H9 (cell line): ENCODE data around the gene YJU2. TPM values are rescaled to one million over a fixed set of nuclear protein-coding genes. Genes with fewer than 3 reads are reported as not detected.

Experiments used
- DNase-seq: peaks from one replicate; pipeline ENCODE4 v3.0.0-alpha.2; 2017
- H2AFZ ChIP-seq: one replicate; pipeline ENCODE4 v1.6.1; 2013; ENCODE audit warnings: mild to moderate bottlenecking, low read length, control low read depth, moderate library complexity
- H2AK5ac ChIP-seq: 2 replicates; pipeline ENCODE4 v1.6.1; 2013; ENCODE audit warnings: low read length, control low read depth, mixed read lengths; ENCODE audit not compliant: insufficient read length
- H2BK120ac ChIP-seq: one replicate; pipeline ENCODE4 v1.6.1; 2013; ENCODE audit warnings: low read depth, mild to moderate bottlenecking, low read length, control low read depth, inconsistent platforms; ENCODE audit not compliant: poor library complexity, severe bottlenecking
- H2BK12ac ChIP-seq: 2 replicates; pipeline ENCODE4 v1.6.1; 2013; ENCODE audit warnings: low read length, control low read depth, mixed read lengths, low read depth; ENCODE audit not compliant: insufficient read length
- H2BK15ac ChIP-seq: 2 replicates; pipeline ENCODE4 v1.6.1; 2013; ENCODE audit warnings: low read depth, low read length, control low read depth
- H2BK20ac ChIP-seq: one replicate; pipeline ENCODE4 v1.6.1; 2013; ENCODE audit warnings: low read depth, mild to moderate bottlenecking, low read length, control low read depth, inconsistent platforms; ENCODE audit not compliant: poor library complexity, severe bottlenecking
- H2BK5ac ChIP-seq: 2 replicates; pipeline ENCODE4 v1.6.1; 2013; ENCODE audit warnings: low read length, control low read depth, mixed read lengths; ENCODE audit not compliant: insufficient read length
- H3K14ac ChIP-seq: 2 replicates; pipeline ENCODE4 v1.6.1; 2013; ENCODE audit warnings: low read length, control low read depth; ENCODE audit not compliant: insufficient read depth
- H3K18ac ChIP-seq: 2 replicates; pipeline ENCODE4 v1.6.1; 2013; ENCODE audit warnings: low read depth, mild to moderate bottlenecking, mixed read lengths, low read length, control low read depth; ENCODE audit not compliant: insufficient read length
- H3K23ac ChIP-seq: 2 replicates; pipeline ENCODE4 v1.6.1; 2013; ENCODE audit warnings: low read length, control low read depth, mixed read lengths, low read depth; ENCODE audit not compliant: insufficient read length
- H3K23me2 ChIP-seq: 2 replicates; pipeline ENCODE4 v1.6.1; 2013; ENCODE audit warnings: low read depth, mild to moderate bottlenecking, mixed read lengths, low read length, control low read depth; ENCODE audit not compliant: insufficient read length, poor library complexity, severe bottlenecking
- H3K27ac ChIP-seq: 2 replicates; pipeline ENCODE4 v1.5.1; 2013; ENCODE audit warnings: low read length, control low read depth, mixed read lengths, low read depth; ENCODE audit not compliant: insufficient read length
- H3K27me3 ChIP-seq: 2 replicates; pipeline ENCODE4 v1.6.1; 2013; ENCODE audit warnings: low read length, control low read depth, inconsistent platforms; ENCODE audit not compliant: insufficient read depth
- H3K4ac ChIP-seq: 2 replicates; pipeline ENCODE4 v1.6.1; 2013; ENCODE audit warnings: low read depth, mild to moderate bottlenecking, control low read depth, inconsistent platforms, low read length, moderate library complexity
- H3K4me1 ChIP-seq: 2 replicates; pipeline ENCODE4 v1.6.1; 2013; ENCODE audit warnings: low read length, control low read depth, inconsistent platforms; ENCODE audit not compliant: insufficient read depth
- H3K4me2 ChIP-seq: 2 replicates; pipeline ENCODE4 v1.6.1; 2013; ENCODE audit warnings: low read length, control low read depth, mixed read lengths; ENCODE audit not compliant: insufficient read length, insufficient read depth
- H3K56ac ChIP-seq: 2 replicates; pipeline ENCODE4 v1.6.1; 2013; ENCODE audit warnings: low read depth, mild to moderate bottlenecking, mixed read lengths, low read length, control low read depth; ENCODE audit not compliant: insufficient read length
- H3K79me1 ChIP-seq: 2 replicates; pipeline ENCODE4 v1.6.1; 2013; ENCODE audit warnings: low read depth, mild to moderate bottlenecking, moderate library complexity, low read length, control low read depth, inconsistent platforms; ENCODE audit not compliant: insufficient read depth, poor library complexity, severe bottlenecking
- H3K79me2 ChIP-seq: 2 replicates; pipeline ENCODE4 v1.6.1; 2013; ENCODE audit warnings: low read length, control low read depth, inconsistent platforms; ENCODE audit not compliant: insufficient read depth
- H3K9ac ChIP-seq: 2 replicates; pipeline ENCODE4 v1.6.1; 2013; ENCODE audit warnings: low read length, control low read depth, mixed read lengths; ENCODE audit not compliant: insufficient read length; ENCODE audit errors: extremely low read depth
- H3K9me3 ChIP-seq: one replicate; pipeline ENCODE4 v1.6.1; 2013; ENCODE audit warnings: low read depth, low read length, inconsistent platforms; ENCODE audit not compliant: control insufficient read depth
- H3T11ph ChIP-seq: one replicate; pipeline ENCODE4 v1.6.1; 2013; ENCODE audit warnings: mild to moderate bottlenecking, low read length, control low read depth, inconsistent platforms
- H4K20me1 ChIP-seq: one replicate; pipeline ENCODE4 v1.6.1; 2013; ENCODE audit not compliant: control insufficient read depth, insufficient read length, insufficient read depth
- H4K5ac ChIP-seq: 2 replicates; pipeline ENCODE4 v1.6.1; 2013; ENCODE audit warnings: low read depth, mild to moderate bottlenecking, mixed read lengths, low read length, control low read depth; ENCODE audit not compliant: insufficient read length
- H4K8ac ChIP-seq: replicated peaks from 2 replicates; pipeline ENCODE4 v1.6.1; 2013; ENCODE audit warnings: low read length, control low read depth, mixed read lengths, low read depth; ENCODE audit not compliant: insufficient read length
- H4K91ac ChIP-seq: 2 replicates; pipeline ENCODE4 v1.6.1; 2013; ENCODE audit warnings: low read depth, mild to moderate bottlenecking, moderate library complexity, mixed read lengths, low read length, control low read depth; ENCODE audit not compliant: insufficient read length
- H3K27ac Mint-ChIP-seq, 3 experiments: 2 replicates in 2 of 3; 3 replicates in 1 of 3; pipeline ENCODE4 v1.8.0; 2020 to 2021; ENCODE audit warnings: mixed read lengths in 3 of 3, mild to moderate bottlenecking in 1 of 3, moderate library complexity in 1 of 3
- H3K27me3 Mint-ChIP-seq: 2 replicates; pipeline ENCODE4 v1.8.0; 2021; ENCODE audit warnings: low read depth, mild to moderate bottlenecking, moderate library complexity, mixed read lengths
- H3K36me3 Mint-ChIP-seq, 3 experiments: 2 replicates in 2 of 3; 3 replicates in 1 of 3; pipeline ENCODE4 v1.8.0; 2020 to 2021; ENCODE audit warnings: low read depth in 3 of 3, mixed read lengths in 3 of 3; ENCODE audit not compliant: insufficient read depth in 1 of 3
- H3K4me1 Mint-ChIP-seq, 2 experiments: 2 replicates each; pipeline ENCODE4 v1.8.0; 2020; ENCODE audit warnings: mixed read lengths in 2 of 2
- H3K4me3 Mint-ChIP-seq, 2 experiments: 2 replicates in 1 of 2; 3 replicates in 1 of 2; pipeline ENCODE4 v1.8.0; 2020 to 2021; ENCODE audit warnings: mild to moderate bottlenecking in 2 of 2, mixed read lengths in 2 of 2, moderate library complexity in 1 of 2
- H3K9me3 Mint-ChIP-seq, 2 experiments: 2 replicates in 1 of 2; 3 replicates in 1 of 2; pipeline ENCODE4 v1.8.0; 2020; ENCODE audit warnings: mild to moderate bottlenecking in 2 of 2, mixed read lengths in 2 of 2, moderate library complexity in 1 of 2
- WGBS: extraction: QIAGEN DNeasy Blood & Tissue Kit; methylation state at CpG from one replicate; pipeline ENCODE4 v1.1.7; 2013; ENCODE audit warnings: missing lambda C conversion rate, low lambda C conversion rate, mixed read lengths; ENCODE audit not compliant: insufficient read length; ENCODE audit errors: extremely low coverage; 5-methylcytosine and 5-hydroxymethylcytosine counted together
- total RNA-seq: library from RNA; stranded (reverse); gene quantifications from 2 replicates; pipeline ENCODE4 v1.2.1, GENCODE V29; 2021
- TF ChIP-seq, protein P1 (sequence below): fragments of 200-600 bp; sonication (generic); conservative IDR thresholded peaks from 3 replicates; pipeline ENCODE4 v1.8.0; 2021; ENCODE audit warnings: antibody characterized with exemption, mild to moderate bottlenecking

The YJU2 gene
- total RNA-seq, 1 experiment from 2014 or later, result 31.0 TPM

DNA sequence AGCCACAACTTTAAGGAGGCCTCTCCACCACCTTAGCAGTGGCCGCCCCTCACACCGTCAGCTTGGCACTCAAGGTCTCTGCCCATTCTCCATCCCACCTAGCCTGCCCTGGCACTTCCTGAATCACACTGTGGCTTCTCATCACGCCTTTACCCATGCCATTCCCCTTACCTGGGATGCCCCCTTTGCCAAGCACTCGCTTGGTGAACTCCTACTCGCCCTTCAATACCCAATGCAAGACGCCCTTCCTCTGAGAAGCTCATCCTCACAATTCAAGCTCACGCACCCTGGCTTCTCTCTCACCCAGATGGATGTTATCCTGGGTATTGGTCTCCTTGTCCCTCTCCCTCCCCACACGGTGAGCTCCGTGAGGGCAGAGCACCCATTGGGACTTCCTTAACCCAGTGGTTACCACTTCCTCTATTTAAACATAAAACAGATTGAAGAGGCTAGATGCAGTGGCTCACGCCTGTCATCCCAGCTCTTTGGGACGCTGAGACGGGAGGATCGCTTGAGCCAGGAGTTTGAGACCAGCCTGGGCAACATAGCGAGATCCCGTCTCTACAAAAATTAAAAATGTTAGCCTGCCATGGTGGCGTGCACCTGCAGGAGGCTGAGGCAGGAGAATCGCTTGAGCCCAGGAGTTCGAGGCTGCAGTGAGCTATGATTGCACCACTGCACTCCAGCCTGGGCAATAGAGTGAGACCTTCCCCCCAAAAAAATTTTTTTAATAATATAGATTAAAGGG lies 19.5 kb downstream of the YJU2 start:
- Histone ChIP-seq H3K79me2 (no peaks in the 10 kb centered on the region), H3K14ac (no peak overlapping the region), H3K23ac (no peak overlapping the region), H4K8ac (no peak overlapping the region), H4K20me1 (no peaks in the 10 kb centered on the region), H2AK5ac (no peak overlapping the region), H2BK20ac (no peak overlapping the region), H3K79me1 (no peaks in the 10 kb centered on the region), H3K27ac (no peak overlapping the region), H3K4me1 (no peaks in the 10 kb centered on the region), H2BK5ac (no peak overlapping the region), H2BK15ac (no peak overlapping the region), H3T11ph (no peak overlapping the region), H3K18ac (no peak overlapping the region), H4K5ac (no peak overlapping the region), H3K9ac (no peak overlapping the region), H3K4me2 (no peak overlapping the region), H2AFZ (no peak overlapping the region), H4K91ac (no peak overlapping the region), H2BK120ac (no peak overlapping the region), H3K27me3 (no peaks in the 10 kb centered on the region), H3K9me3 (no peaks in the 10 kb centered on the region), H2BK12ac (no peak overlapping the region), H3K4ac (no peak overlapping the region), H3K23me2 (no peaks in the 10 kb centered on the region), H3K56ac (no peak overlapping the region)
- H3K36me3 Mint-ChIP-seq, result peaks cover 8 to 53% (median 28%) of the 10 kb centered on the region in 3 experiments; a peak in 6 of 7 replicates
- H3K9me3 Mint-ChIP-seq, result no peaks in the 10 kb centered on the region
- no peak for DNase-seq
- H3K4me1 Mint-ChIP-seq, result peaks cover 2 to 5% of the 10 kb centered on the region in 2 experiments; a peak in 3 of 4 replicates
- H3K27me3 Mint-ChIP-seq, result no peaks in the 10 kb centered on the region
- WGBS, result no CpG with 5 or more reads among the region's 18 CpGs
- no peak overlapping the region; a peak in 1 of 5 replicates for H3K4me3 Mint-ChIP-seq
- TF ChIP-seq, protein P1, sequence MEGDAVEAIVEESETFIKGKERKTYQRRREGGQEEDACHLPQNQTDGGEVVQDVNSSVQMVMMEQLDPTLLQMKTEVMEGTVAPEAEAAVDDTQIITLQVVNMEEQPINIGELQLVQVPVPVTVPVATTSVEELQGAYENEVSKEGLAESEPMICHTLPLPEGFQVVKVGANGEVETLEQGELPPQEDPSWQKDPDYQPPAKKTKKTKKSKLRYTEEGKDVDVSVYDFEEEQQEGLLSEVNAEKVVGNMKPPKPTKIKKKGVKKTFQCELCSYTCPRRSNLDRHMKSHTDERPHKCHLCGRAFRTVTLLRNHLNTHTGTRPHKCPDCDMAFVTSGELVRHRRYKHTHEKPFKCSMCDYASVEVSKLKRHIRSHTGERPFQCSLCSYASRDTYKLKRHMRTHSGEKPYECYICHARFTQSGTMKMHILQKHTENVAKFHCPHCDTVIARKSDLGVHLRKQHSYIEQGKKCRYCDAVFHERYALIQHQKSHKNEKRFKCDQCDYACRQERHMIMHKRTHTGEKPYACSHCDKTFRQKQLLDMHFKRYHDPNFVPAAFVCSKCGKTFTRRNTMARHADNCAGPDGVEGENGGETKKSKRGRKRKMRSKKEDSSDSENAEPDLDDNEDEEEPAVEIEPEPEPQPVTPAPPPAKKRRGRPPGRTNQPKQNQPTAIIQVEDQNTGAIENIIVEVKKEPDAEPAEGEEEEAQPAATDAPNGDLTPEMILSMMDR, result no peak
- H3K27ac Mint-ChIP-seq, result no peak overlapping the region
